Keratinocyte (primary cell): ENCODE measurements around the gene SGCG.

Source experiments
- CTCF ChIP-seq, 3 experiments: IDR thresholded peaks in 1 of 3; conservative IDR thresholded peaks in 1 of 3; optimal IDR thresholded peaks in 1 of 3; 2 replicates in 2 of 3; 3 replicates in 1 of 3; pipeline versions ENCODE3 to v1.5.1; 2011; ENCODE audit warnings: low read length in 3 of 3, mild to moderate bottlenecking in 3 of 3, moderate library complexity in 2 of 3, control low read depth in 1 of 3, inconsistent platforms in 1 of 3; ENCODE audit not compliant: insufficient read depth in 2 of 3; ENCODE audit errors: extremely low read depth in 1 of 3
- EZH2 ChIP-seq: IDR thresholded peaks from one replicate; pipeline ENCODE4 v1.6.1; 2012; ENCODE audit warnings: inconsistent platforms, mild to moderate bottlenecking, low read length, moderate library complexity

- TF ChIP-seq EZH2 (no peak), CTCF (optimal IDR thresholded peaks at IDR 0.05 in 1 of 3, IDR thresholded peaks at IDR 0.05 in 1 of 3, conservative IDR thresholded peaks at IDR 0.05 in 1 of 3; ENCODE audit: extremely low read depth in 1 of 3, insufficient read depth in 2 of 3, low read length in 3 of 3) (no peak)
Measured at GRCh38 chr13:23254506-23254905, 73.7 kb downstream of the SGCG start.
